ENCODE measurements around the gene KRTAP2-4.

GRCh38 chr17:41029633-41030245, 35.9 kb downstream of the KRTAP2-4 start, which contains the start of gene KRTAP1-4:
- TF ChIP-seq CTCF (conservative IDR thresholded peaks at IDR 0.05 in 1 of 2, IDR thresholded peaks at IDR 0.05 in 1 of 2; ENCODE audit: low read depth in 1 of 2, low read length in 2 of 2) = no peak
- TF ChIP-seq EZH2 (IDR thresholded peaks at IDR 0.05; ENCODE audit: low read length, missing control alignments) = no peak
